IgD-negative memory B cell (primary cell): ENCODE results near the gene PADI2. TPM values are rescaled to one million over a fixed set of nuclear protein-coding genes. Genes with fewer than 3 reads are reported as not detected.

Experiments
- H3K27ac Mint-ChIP-seq, 3 donors: one replicate each; pipeline ENCODE4 v1.8.0; 2020 to 2022; ENCODE audit warnings: mild to moderate bottlenecking in 3 of 3, mixed read lengths in 3 of 3, moderate library complexity in 1 of 3
- H3K27me3 Mint-ChIP-seq: one replicate; pipeline ENCODE4 v1.8.0; 2021; ENCODE audit warnings: mixed read lengths
- H3K36me3 Mint-ChIP-seq: one replicate; pipeline ENCODE4 v1.8.0; 2020; ENCODE audit warnings: mild to moderate bottlenecking, mixed read lengths
- H3K4me1 Mint-ChIP-seq, 3 donors: one replicate each; pipeline ENCODE4 v1.8.0; 2020 to 2022; ENCODE audit warnings: mixed read lengths in 3 of 3, mild to moderate bottlenecking in 1 of 3
- H3K4me3 Mint-ChIP-seq, 4 donors: one replicate each; pipeline ENCODE4 v1.8.0; 2020 to 2022; ENCODE audit warnings: mild to moderate bottlenecking in 4 of 4, mixed read lengths in 4 of 4, moderate library complexity in 3 of 4
- H3K9me3 Mint-ChIP-seq, 3 donors: one replicate each; pipeline ENCODE4 v1.8.0; 2020 to 2021; ENCODE audit warnings: mixed read lengths in 3 of 3, mild to moderate bottlenecking in 1 of 3
- polyA plus RNA-seq: library from polyadenylated mRNA; unstranded; fragments of 300-500 nt; fragmentation: Illumina TruSeq; gene quantifications from one replicate; pipeline ENCODE4 v1.2.3, GENCODE V29; 2021

PADI2 gene
- polyA plus RNA-seq, 1 donor from 2014 or later: 0.10 TPM

GRCh38 chr1:17155257-17155920 lies 36.1 kb upstream of the PADI2 start:
- no peak overlapping the region for H3K27ac Mint-ChIP-seq
- peaks cover 1% of the 10 kb centered on the region for H3K36me3 Mint-ChIP-seq
- H3K4me1 Mint-ChIP-seq: no peaks in the 10 kb centered on the region
- peaks cover 12% of the 10 kb centered on the region for H3K27me3 Mint-ChIP-seq
- peaks cover 21 to 52% (median 37%) of the 10 kb centered on the region in 3 donors for H3K9me3 Mint-ChIP-seq
- H3K4me3 Mint-ChIP-seq: peak overlapping the region in 1 of 4 donors; percentile 54

- H3K4me1 Mint-ChIP-seq: no peaks in the 10 kb centered on the region
- peaks cover 19% of the 10 kb centered on the region for H3K27me3 Mint-ChIP-seq
- H3K4me3 Mint-ChIP-seq: no peak overlapping the region
Observed at GRCh38 chr1:17149771-17150170, 30.5 kb upstream of the PADI2 start.

DNA sequence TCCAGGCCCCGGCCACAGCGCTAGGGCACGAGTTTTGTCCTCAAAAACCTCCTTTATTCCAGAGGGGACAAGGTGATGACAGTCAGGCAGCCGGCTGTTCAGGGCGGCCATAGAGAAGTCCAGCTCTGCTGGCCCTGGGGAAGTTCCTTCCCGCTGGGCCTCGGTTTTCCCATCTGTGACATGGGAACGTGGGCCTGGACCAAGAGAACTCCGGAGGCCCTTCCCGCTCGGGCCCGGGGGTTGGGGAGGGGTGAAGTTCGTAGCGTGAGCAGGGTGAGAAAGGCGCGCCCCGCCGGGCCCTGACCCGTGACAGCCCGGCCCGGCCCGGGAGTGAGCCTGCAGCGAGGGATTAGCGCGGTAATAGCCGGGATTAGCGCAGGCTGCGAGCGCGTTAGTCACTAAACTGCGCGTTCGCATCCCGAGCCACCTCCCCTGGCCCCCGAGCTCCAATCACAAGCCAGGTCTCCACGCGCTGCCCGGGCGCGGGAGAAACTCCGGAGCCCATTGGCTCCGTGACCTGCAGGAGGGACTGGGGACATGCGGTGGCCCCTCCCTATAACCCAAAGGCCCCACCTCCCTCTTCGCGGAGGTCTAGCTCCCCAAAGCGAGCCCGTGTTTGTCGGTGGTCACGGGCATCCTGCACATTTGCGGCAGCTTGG lies 29.8 kb upstream of the PADI2 start:
- no peaks in the 10 kb centered on the region for H3K4me1 Mint-ChIP-seq
- no peak overlapping the region for H3K4me3 Mint-ChIP-seq
- H3K27ac Mint-ChIP-seq: no peak overlapping the region
- no peaks in the 10 kb centered on the region for H3K36me3 Mint-ChIP-seq
- H3K27me3 Mint-ChIP-seq: peaks cover 15% of the 10 kb centered on the region
- peaks cover 2 to 22% (median 15%) of the 10 kb centered on the region in 3 donors for H3K9me3 Mint-ChIP-seq

More at GRCh38 chr1:17149771-17150170, 30.5 kb upstream of the PADI2 start:
- peaks cover 1% of the 10 kb centered on the region for H3K36me3 Mint-ChIP-seq
- H3K9me3 Mint-ChIP-seq: peaks cover 8 to 28% (median 20%) of the 10 kb centered on the region in 3 donors
- no peak overlapping the region for H3K27ac Mint-ChIP-seq

DNA sequence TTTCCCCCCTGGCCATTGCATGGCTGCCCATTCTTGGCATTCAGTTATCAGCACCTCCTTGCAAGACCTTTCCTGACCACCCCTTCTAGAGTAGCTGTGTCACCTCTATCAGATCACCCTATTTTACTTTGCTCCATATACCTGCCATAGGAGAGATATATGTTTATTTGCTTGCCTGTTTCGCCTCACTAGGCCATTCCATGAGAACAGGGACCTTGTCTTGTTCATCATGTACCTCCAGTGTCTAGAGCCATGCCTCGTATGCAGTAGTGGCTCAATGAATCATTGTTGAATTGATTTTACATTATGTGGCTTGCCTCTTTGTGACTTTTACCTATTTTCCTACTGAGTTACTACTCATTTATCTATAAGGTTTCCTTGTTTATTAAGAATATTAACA lies 26.4 kb upstream of the PADI2 start:
- H3K4me3 Mint-ChIP-seq: no peak overlapping the region
- peaks cover 0 to 1% (median 1%) of the 10 kb centered on the region in 3 donors for H3K9me3 Mint-ChIP-seq
- peaks cover 7% of the 10 kb centered on the region for H3K27me3 Mint-ChIP-seq
- H3K27ac Mint-ChIP-seq: no peak overlapping the region
- H3K4me1 Mint-ChIP-seq: peaks cover 9% of the 10 kb centered on the region in 3 donors
- no peaks in the 10 kb centered on the region for H3K36me3 Mint-ChIP-seq

DNA sequence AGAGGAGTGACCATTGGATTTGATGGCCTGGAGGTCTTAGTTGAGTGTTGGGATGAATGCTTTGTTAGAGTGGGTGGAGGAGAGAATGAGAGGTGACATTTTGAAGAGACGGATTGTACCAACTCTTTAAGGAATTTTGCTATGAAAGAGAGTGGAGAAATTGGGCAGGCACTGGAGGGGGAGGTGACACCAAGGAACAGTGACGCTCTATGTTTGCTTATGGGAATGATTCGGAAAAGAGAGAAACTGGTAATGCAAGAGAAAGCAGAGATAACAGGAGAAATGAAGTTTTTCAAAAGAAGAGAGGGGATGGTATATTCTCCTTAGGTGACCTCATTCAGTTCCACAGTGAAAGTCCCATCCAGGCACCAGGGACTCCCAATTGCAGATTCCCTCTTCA lies 24.5 kb upstream of the PADI2 start:
- Mint-ChIP-seq H3K27me3 (peaks cover 2% of the 10 kb centered on the region), H3K27ac (no peak overlapping the region), H3K4me3 (no peak overlapping the region), H3K9me3 (peaks cover 0 to 1% (median 0%) of the 10 kb centered on the region in 3 donors), H3K4me1 (peaks cover 9% of the 10 kb centered on the region in 3 donors), H3K36me3 (no peaks in the 10 kb centered on the region)

DNA sequence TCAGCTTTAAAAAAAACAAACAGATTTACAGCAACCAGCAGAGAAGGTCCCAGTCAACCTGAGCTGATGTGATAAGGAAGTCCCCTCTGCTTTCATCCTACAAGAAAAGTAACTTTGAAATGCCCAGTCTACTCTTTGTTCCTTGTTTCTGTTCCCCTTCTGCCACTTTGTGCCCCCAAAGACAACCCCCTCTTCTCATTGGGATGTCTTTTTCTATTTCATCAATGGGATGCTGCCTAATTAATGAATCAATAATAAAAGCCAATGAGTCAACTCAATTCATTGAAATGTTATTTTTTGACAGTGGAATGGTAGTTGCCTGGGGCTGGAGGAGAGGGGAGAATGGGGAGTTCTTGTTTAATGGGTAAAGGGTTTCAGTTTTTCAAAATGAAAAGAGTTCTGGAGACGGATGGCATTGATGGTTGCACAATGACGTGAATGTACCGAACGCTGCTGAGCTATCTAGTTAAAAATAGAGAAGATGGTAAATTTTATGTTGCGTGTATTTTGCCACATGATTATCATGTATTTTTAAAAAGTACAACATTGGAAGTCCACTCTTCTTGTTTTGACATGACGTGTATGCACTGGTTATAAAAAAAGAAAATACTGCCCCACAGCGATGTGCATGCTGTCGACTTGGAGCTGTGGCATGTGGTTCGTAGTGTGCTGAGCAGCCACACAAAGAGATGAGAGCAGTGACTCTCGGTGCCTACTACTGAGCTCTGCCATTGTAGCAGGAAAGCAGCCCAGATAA lies 22.4 kb upstream of the PADI2 start:
- Mint-ChIP-seq H3K27ac (peak overlapping the region; percentile 26 to 72 (median 57)), H3K36me3 (no peaks in the 10 kb centered on the region), H3K4me3 (peak overlapping the region in 3 of 4 donors; percentile 7 to 70 (median 65)), H3K27me3 (peaks cover 1% of the 10 kb centered on the region), H3K9me3 (peaks cover 0 to 1% (median 0%) of the 10 kb centered on the region in 3 donors), H3K4me1 (peaks cover 9% of the 10 kb centered on the region in 3 donors)

GRCh38 chr1:17140279-17140678 lies 21.0 kb upstream of the PADI2 start:
- Mint-ChIP-seq H3K4me1 (peaks cover 9% of the 10 kb centered on the region in 3 donors), H3K27ac (no peak overlapping the region), H3K27me3 (peaks cover 1% of the 10 kb centered on the region), H3K36me3 (no peaks in the 10 kb centered on the region), H3K9me3 (peaks cover 0 to 1% (median 0%) of the 10 kb centered on the region in 3 donors), H3K4me3 (no peak overlapping the region)

GRCh38 chr1:17139637-17140036 lies 20.4 kb upstream of the PADI2 start:
- Mint-ChIP-seq H3K4me1 (peaks cover 9% of the 10 kb centered on the region in 3 donors), H3K4me3 (no peak overlapping the region), H3K27ac (no peak overlapping the region), H3K9me3 (peaks cover 0 to 1% (median 0%) of the 10 kb centered on the region in 3 donors), H3K36me3 (no peaks in the 10 kb centered on the region), H3K27me3 (peaks cover 1% of the 10 kb centered on the region)

- H3K4me1 Mint-ChIP-seq: peaks cover 9% of the 10 kb centered on the region in 3 donors
- H3K36me3 Mint-ChIP-seq: no peaks in the 10 kb centered on the region
- H3K9me3 Mint-ChIP-seq: peaks cover 0 to 1% (median 0%) of the 10 kb centered on the region in 3 donors
- H3K27ac Mint-ChIP-seq: no peak overlapping the region
- no peak overlapping the region for H3K4me3 Mint-ChIP-seq
- peaks cover 3% of the 10 kb centered on the region for H3K27me3 Mint-ChIP-seq
Observed at GRCh38 chr1:17137441-17137840, 18.2 kb upstream of the PADI2 start.

- Mint-ChIP-seq H3K4me3 (no peak overlapping the region), H3K27me3 (peaks cover 3% of the 10 kb centered on the region), H3K9me3 (peaks cover 0 to 1% (median 0%) of the 10 kb centered on the region in 3 donors), H3K36me3 (no peaks in the 10 kb centered on the region), H3K4me1 (peaks cover 8 to 9% (median 9%) of the 10 kb centered on the region in 3 donors), H3K27ac (no peak overlapping the region)
Observed at GRCh38 chr1:17136936-17137335, 17.7 kb upstream of the PADI2 start.

DNA sequence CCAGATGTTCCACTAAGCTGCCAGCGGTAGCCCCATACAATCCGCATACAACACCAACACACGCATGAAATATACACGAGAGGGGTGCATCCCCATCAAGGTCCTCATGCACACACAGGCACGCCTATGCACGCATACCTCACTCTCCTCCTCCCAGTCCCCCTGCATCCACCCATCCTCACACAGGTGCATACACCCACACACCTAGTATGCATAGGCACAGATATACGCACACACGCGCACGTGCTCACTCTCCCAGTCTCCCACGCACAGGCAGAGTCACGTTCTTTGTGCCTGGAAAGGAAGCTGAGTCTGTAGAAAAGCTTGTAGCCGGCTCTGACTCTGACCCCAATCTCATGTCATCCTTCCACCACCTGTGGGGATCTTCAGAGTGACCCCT lies 16.9 kb upstream of the PADI2 start:
- Mint-ChIP-seq H3K27me3 (peaks cover 3% of the 10 kb centered on the region), H3K36me3 (no peaks in the 10 kb centered on the region), H3K4me3 (no peak overlapping the region), H3K9me3 (no peaks in the 10 kb centered on the region), H3K27ac (no peak overlapping the region), H3K4me1 (peaks cover under 1% of the 10 kb centered on the region in 3 donors)

DNA sequence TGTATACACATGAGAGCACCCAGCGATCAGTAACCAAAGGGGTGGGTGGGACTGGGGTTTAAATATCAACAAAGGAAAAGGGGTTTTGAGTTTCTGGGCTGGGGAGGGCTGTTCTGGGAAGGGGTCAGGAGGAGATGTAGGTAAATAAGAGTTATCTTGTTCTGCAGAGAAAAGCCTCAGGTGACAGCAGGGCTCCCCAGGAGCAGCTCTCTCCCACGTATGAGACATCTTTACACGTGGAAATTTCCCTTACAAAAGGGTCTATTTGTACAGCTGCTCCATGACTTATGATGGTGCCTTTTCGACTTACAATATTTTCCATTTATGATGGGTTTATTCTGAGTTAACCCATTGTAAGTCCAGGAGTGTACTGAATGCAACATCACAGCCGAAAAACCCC lies 16.3 kb upstream of the PADI2 start:
- Mint-ChIP-seq H3K27ac (no peak overlapping the region), H3K4me3 (no peak overlapping the region), H3K36me3 (no peaks in the 10 kb centered on the region), H3K9me3 (no peaks in the 10 kb centered on the region), H3K27me3 (peaks cover 3% of the 10 kb centered on the region), H3K4me1 (no peaks in the 10 kb centered on the region)

GRCh38 chr1:17134724-17135123 lies 15.5 kb upstream of the PADI2 start:
- Mint-ChIP-seq H3K4me3 (no peak overlapping the region), H3K36me3 (no peaks in the 10 kb centered on the region), H3K27ac (no peak overlapping the region), H3K9me3 (no peaks in the 10 kb centered on the region), H3K27me3 (peaks cover 3% of the 10 kb centered on the region), H3K4me1 (no peaks in the 10 kb centered on the region)

- Mint-ChIP-seq H3K36me3 (no peaks in the 10 kb centered on the region), H3K4me1 (no peaks in the 10 kb centered on the region), H3K4me3 (no peak overlapping the region), H3K27ac (no peak overlapping the region), H3K9me3 (no peaks in the 10 kb centered on the region), H3K27me3 (peaks cover 3% of the 10 kb centered on the region)
Observed at GRCh38 chr1:17134034-17134433, 14.8 kb upstream of the PADI2 start.

DNA sequence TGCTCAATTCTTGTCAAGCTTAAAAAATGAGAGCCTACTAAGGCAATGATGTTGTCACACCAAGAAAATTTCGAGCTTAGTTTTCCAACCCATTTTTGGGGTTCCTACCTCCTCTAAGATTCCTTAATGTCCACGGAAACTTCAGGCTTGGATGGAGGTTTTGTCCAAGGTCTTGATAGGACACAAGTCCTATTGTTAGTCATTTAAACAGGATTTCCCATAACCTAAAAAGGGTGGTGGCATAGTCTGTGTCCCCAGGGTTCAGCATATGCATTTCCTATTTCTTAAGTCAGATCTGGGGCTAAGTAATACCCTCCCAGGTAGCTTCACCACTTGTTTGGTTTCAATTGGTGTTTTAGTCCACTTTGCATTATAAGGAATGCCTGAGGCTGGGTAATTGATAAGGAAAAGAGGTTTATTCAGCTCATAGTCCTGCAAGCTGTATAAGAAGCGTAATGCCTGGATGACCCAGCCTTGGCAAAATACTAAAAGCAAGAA lies 10.9 kb upstream of the PADI2 start:
- Mint-ChIP-seq H3K27me3 (peaks cover 5% of the 10 kb centered on the region), H3K36me3 (no peaks in the 10 kb centered on the region), H3K4me3 (no peak overlapping the region), H3K9me3 (no peaks in the 10 kb centered on the region), H3K4me1 (peaks cover 2 to 9% (median 5%) of the 10 kb centered on the region in 3 donors), H3K27ac (no peak overlapping the region)
